ENCODE measurements around the gene PAX8.
A peak's percentile ranks its signal among the peaks of the same experiment; 100 is the strongest.

Gene PAX8

DNA sequence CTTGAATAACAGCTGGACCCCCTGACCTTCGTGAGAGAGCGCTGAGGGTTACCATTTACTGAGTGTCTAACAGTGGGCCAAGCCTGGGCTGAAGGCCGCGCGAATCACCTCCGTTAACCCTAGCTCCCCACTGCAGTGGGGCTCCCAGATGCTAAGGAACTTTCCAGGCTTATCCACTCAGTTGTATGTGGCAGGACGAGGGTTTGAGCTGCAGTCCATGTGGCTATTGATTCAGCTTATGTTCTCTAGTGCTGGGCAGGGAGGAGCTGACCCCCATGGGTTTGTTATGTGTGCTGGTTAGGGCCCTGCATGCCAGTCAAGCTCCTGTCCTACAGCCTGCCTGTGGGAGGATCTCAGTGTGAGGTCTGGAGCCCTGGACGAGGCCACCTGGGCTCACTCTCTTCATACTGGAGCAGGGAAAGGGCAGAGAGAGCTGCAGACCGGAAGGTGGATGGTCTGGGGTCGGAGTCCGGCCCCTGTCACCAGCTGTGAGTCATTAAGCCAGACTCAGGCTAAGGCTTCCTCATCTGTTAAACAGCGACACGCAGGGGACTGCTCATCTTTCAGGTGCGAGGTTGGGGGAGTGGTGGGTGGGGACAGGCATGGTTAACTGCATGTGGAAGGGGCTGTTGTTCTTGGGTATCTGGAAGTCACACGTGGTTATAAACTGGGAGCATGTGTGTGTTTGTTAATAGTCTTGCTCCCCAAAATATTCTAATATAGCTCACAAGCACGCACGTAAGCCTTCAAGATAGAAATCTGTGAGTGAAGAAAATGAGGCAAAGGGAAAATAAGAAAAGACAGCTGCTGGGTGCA is 98.4 kb downstream of the PAX8 start:
- no peak for DNase-seq
- intact Hi-C loops (cut with DNase I), result no loop called here

DNA sequence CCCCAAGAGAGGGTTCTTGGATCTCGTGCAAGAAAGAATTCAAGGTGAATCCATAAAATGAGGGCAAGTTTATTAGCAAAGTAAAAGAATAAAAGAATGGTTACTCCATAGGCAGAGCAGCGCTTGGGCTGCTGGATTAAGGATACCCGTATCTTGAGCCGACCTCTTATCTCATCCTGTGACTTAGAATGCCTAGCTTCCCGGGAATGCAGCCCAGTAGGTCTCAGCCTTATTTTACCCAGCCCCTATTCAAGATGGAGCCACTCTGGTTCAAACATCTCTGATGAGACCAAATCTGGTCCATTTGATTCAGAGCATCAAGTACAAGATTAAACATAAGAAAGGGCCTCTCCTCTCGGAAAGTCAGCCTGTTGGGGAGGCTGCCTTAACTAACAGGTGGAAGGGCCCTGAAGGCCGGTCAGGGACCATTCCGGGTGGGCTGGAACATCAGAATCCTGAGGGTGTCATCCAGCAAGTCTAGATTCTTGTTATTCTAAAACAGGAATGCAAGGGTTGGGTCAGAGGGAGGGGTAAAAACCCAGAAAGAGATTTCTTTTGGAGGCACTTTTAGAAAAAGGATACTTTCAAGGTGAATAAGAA is 99.2 kb downstream of the PAX8 start:
- no peak for DNase-seq
- intact Hi-C loops (cut with DNase I), result no loop called here

GRCh38 chr2:113178891-113179290 is 99.8 kb downstream of the PAX8 start:
- intact Hi-C loops (cut with DNase I), result no loop called here
- DNase-seq, result no peak

- intact Hi-C loops (cut with DNase I), result no loop called here
- DNase-seq, result no peak
Measured at GRCh38 chr2:113178069-113178746, 100.5 kb downstream of the PAX8 start.

GRCh38 chr2:113176696-113177355 is 101.9 kb downstream of the PAX8 start:
- peak in 1 of 42 donors; percentile 3 for DNase-seq
- intact Hi-C loops (cut with DNase I), result no loop called here

GRCh38 chr2:113175736-113176695 is 102.7 kb downstream of the PAX8 start:
- DNase-seq, result peak in 2 of 42 donors; percentile 2 to 14
- intact Hi-C loops (cut with DNase I), result no loop called here

GRCh38 chr2:113175042-113175628 is 103.6 kb downstream of the PAX8 start:
- peak in 2 of 42 donors; percentile 5 to 25 for DNase-seq
- intact Hi-C loops (cut with DNase I), result no loop called here

GRCh38 chr2:113174376-113174750 is 104.4 kb downstream of the PAX8 start:
- DNase-seq, result peak in 1 of 42 donors; percentile 18
- intact Hi-C loops (cut with DNase I), result no loop called here

GRCh38 chr2:113173542-113174375 is 105.0 kb downstream of the PAX8 start, which contains the start of gene PSD4:
TSS of gene PSD4 (plus strand) at chr2:113173971. CDS start at chr2:113182457, 8,486 bp downstream.
- intact Hi-C loops (cut with DNase I), result no loop called here
- peak in 29 of 42 donors; percentile 18 to 65 (median 39) for DNase-seq

DNA sequence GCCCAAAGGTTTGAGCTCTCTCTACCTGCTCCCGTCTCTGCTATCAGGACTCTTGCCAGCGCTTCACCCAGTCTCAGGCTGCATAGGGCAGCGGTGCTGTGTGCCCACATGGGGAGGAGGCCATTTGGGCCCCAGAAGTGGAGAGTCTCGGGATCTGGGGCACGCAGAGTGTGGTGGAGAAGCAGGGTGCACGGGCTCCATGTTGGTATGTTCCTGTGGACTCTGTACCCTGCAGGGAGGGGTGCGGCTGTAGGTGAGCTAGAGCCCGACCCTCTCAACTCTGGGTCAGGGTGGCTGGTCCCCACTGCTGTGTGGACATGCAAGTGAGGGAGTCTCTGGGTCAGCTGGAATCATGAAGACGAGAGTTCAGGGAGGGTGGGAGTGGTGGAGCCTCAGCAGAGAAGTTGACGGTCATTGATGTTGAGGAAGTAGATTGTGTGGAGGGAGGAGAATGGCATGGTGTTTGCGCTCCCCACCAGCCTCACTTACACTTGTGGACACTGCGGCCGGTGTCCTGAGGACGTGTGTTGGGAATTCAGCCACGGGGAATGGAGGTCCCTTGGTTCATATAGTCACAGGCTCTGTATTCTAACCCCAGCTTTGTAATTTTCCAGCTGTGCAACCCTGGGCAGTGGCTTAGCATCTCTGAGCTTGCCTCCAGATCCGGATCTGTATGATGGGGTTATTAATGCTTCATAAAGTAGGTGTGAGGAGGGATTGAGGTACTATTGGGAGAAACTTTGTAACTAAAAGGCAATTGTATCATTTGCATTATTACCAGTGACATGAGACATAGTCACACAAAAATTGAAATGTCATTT is 105.8 kb downstream of the PAX8 start:
- DNase-seq, result peak in 1 of 42 donors; percentile 17
- intact Hi-C loops (cut with DNase I), result no loop called here

GRCh38 chr2:113171334-113172075 is 107.2 kb downstream of the PAX8 start:
- intact Hi-C loops (cut with DNase I), result no loop called here
- peak in 2 of 42 donors; percentile 7 to 19 for DNase-seq

GRCh38 chr2:113169586-113169985 is 109.1 kb downstream of the PAX8 start:
- intact Hi-C loops (cut with DNase I), result no loop called here
- no peak for DNase-seq

DNA sequence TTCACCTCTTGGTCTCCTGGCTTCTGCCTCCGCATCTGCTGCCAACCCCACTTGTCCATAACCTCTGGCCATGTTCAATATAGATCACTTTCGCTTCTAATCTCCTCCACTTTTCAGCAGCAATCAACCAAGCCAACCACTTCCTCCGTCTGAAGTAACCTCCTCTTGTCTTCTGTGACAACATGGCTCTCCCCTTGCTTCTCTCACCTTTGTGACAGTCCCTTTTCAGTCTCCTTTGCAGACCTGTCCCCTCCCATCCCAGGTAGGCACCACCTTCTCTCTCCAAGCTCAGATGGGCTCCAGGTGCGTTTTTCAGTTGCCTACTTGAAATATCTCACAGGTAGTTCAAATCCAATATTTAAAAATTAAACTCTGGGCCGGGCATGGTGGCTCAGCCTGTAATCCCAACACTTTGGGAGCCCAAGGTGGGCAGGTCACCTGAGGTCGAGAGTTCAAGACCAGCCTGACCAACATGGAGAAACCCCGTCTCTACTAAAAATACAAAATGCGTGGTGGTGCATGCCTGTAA is 109.7 kb downstream of the PAX8 start:
- intact Hi-C loops (cut with DNase I), result no loop called here
- no peak for DNase-seq

DNA sequence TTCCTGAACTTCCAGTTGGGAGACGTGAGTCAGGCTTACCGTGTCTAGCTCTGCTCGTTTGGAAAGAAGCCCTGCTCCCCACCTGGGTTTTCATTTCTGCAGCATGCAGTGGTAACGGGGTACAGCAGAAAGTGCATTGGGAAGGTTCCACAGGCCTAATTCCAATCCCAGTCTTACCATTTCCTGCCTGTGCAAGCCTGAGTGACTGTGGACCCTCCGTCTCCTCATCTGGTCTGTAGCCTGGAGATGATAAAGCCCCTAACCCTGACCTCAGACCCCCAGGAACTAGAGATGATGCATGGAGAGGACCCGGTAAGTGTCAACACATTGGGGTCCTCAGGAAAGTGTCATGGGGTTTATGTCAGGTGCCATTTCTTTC is 110.8 kb downstream of the PAX8 start:
- intact Hi-C loops (cut with DNase I), result no loop called here
- peak in 1 of 42 donors; percentile 13 for DNase-seq
